HepG2 (cell line): Measurements from ENCODE around the gene C2orf81. TPM values are rescaled to one million over a fixed set of nuclear protein-coding genes. Genes with fewer than 3 reads are reported as not detected.

Experiments used
- JUN ChIP-seq: sonication (generic); formaldehyde crosslinking; IDR thresholded peaks from 2 replicates; pipeline ENCODE4 v1.4.0; 2020; ENCODE audit warnings: mild to moderate bottlenecking, missing genetic modification reagents
- NFIC ChIP-seq: IDR thresholded peaks from 2 replicates; pipeline ENCODE4 v1.6.1; 2012; ENCODE audit warnings: mild to moderate bottlenecking, low read length, inconsistent platforms
- NR3C1 ChIP-seq: sonication (generic); formaldehyde crosslinking; IDR thresholded peaks from 2 replicates; pipeline ENCODE4 v1.4.0; 2020; ENCODE audit warnings: missing genetic modification reagents
- ONECUT2 ChIP-seq: sonication (generic); formaldehyde crosslinking; IDR thresholded peaks from 2 replicates; pipeline ENCODE4 v1.4.0; 2020; ENCODE audit warnings: missing genetic modification reagents
- RAD21 ChIP-seq: fragments of 450-650 bp; formaldehyde crosslinking; IDR thresholded peaks from 2 replicates; pipeline ENCODE4 v1.5.0; 2020; ENCODE audit warnings: mild to moderate bottlenecking
- RFXANK ChIP-seq: IDR thresholded peaks from 2 replicates; pipeline ENCODE4 v1.6.1; 2016
- SETDB1 ChIP-seq: sonication (generic); formaldehyde crosslinking; IDR thresholded peaks from 2 replicates; pipeline ENCODE4 v1.5.1; 2020; ENCODE audit warnings: missing genetic modification reagents, mild to moderate bottlenecking, borderline replicate concordance
- SOX5 ChIP-seq: IDR thresholded peaks from 2 replicates; pipeline ENCODE4 v1.6.1; 2016; ENCODE audit warnings: borderline replicate concordance
- SP2 ChIP-seq: sonication (generic); formaldehyde crosslinking; IDR thresholded peaks from 2 replicates; pipeline ENCODE4 v1.5.1; 2020; ENCODE audit warnings: mild to moderate bottlenecking, missing genetic modification reagents
- ZNF251 ChIP-seq: sonication (generic); formaldehyde crosslinking; IDR thresholded peaks from 2 replicates; pipeline ENCODE4 v1.9.0; 2021; ENCODE audit warnings: mild to moderate bottlenecking, missing genetic modification reagents
- ZNF615 ChIP-seq: sonication (generic); formaldehyde crosslinking; IDR thresholded peaks from 2 replicates; pipeline ENCODE4 v1.5.0; 2020; ENCODE audit warnings: mild to moderate bottlenecking, missing genetic modification reagents, borderline replicate concordance
- ZNF776 ChIP-seq: sonication (generic); formaldehyde crosslinking; IDR thresholded peaks from 2 replicates; pipeline ENCODE4 v1.4.0; 2020; ENCODE audit warnings: mild to moderate bottlenecking, missing genetic modification reagents
- ZNF839 ChIP-seq: sonication (generic); formaldehyde crosslinking; IDR thresholded peaks from 2 replicates; pipeline ENCODE4 v1.4.0; 2020; ENCODE audit warnings: missing genetic modification reagents, mild to moderate bottlenecking, borderline replicate concordance
- polyA plus RNA-seq, 8 experiments: library from polyadenylated mRNA; depleted of rRNA in 3 of 8; stranded (reverse) in 7 of 8; unstranded in 1 of 8; fragments of >200 nt; fragmentation: Illumina TruSeq in 4 of 8; extraction: Trizol in 4 of 8; gene quantifications; 2 replicates each; pipeline versions ENCODE4 v1.2.1 to v1.2.3, GENCODE V29; 2011 to 2016; ENCODE audit warnings: low read depth in 4 of 8, missing spikeins in 1 of 8, mixed read lengths in 1 of 8; ENCODE audit not compliant: insufficient read depth in 1 of 8
- total RNA-seq, 5 experiments: library from RNA; depleted of rRNA; stranded (reverse); fragments of >200 nt; fragmentation: Illumina TruSeq; extraction: Trizol; gene quantifications; 2 replicates each; pipeline ENCODE4 v1.2.3, GENCODE V29; 2016; ENCODE audit warnings: low read depth in 1 of 5
- TF ChIP-seq, protein P1 (sequence below): sonication (generic); formaldehyde crosslinking; IDR thresholded peaks from 2 replicates; pipeline ENCODE4 v1.4.0; 2020; ENCODE audit warnings: missing genetic modification reagents
- TF ChIP-seq, protein P2 (sequence below): sonication (generic); formaldehyde crosslinking; IDR thresholded peaks from 2 replicates; pipeline ENCODE4 v1.5.1; 2020; ENCODE audit warnings: missing genetic modification reagents, mild to moderate bottlenecking, borderline replicate concordance
- TF ChIP-seq, protein P3 (sequence below): sonication (generic); formaldehyde crosslinking; IDR thresholded peaks from 2 replicates; pipeline ENCODE4 v1.4.0; 2020; ENCODE audit warnings: missing genetic modification reagents, mild to moderate bottlenecking, borderline replicate concordance
- TF ChIP-seq, protein P4 (sequence below): IDR thresholded peaks from 2 replicates; pipeline ENCODE4 v1.6.1; 2012; ENCODE audit warnings: low read depth, low read length, improper control_type of control experiment
- TF ChIP-seq, protein P5 (sequence below): sonication (generic); formaldehyde crosslinking; IDR thresholded peaks from 2 replicates; pipeline ENCODE4 v1.5.1; 2020; ENCODE audit warnings: mild to moderate bottlenecking, moderate library complexity, missing genetic modification reagents
- TF ChIP-seq, protein P6 (sequence below): sonication (generic); formaldehyde crosslinking; IDR thresholded peaks from 2 replicates; pipeline ENCODE4 v1.4.0; 2020; ENCODE audit warnings: mild to moderate bottlenecking, missing genetic modification reagents

Gene C2orf81
- total and polyA plus RNA-seq, 2 of the 13 experiments (the other 11 are each of a cell fraction or from before 2014, with no cell fraction given) = 0.15 to 0.17 TPM

DNA sequence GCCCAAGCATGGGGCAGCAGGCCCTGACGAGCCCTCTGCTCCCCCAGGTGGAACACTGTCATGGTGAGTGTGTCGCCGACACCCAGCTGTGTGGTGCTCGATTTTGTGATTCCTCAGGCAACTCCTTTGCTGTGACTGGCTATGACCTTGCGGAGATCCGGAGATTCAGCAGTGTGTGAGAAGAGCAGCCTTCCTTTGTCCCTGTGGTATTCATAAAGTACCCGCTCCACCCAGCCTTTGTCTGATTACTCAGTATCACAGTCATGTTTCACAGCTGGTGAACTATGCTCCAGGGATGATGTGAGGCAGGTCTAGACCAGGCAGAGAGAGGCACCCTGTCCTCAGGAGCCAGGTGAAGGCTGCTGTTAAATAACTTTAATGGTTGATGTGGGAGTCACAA is 4.1 kb upstream of the C2orf81 start (continued):
- TF ChIP-seq SETDB1 = no peak
- peak; percentile 52; the same call in 1 of the 2 replicates for TF ChIP-seq SOX5 (CRISPR knock-in tag)
- no peak for TF ChIP-seq NR3C1 (CRISPR knock-in tag)
- TF ChIP-seq NFIC = no peak; the same call in 1 of the 2 replicates
- no peak for TF ChIP-seq JUN (CRISPR knock-in tag)
- TF ChIP-seq, protein P1, sequence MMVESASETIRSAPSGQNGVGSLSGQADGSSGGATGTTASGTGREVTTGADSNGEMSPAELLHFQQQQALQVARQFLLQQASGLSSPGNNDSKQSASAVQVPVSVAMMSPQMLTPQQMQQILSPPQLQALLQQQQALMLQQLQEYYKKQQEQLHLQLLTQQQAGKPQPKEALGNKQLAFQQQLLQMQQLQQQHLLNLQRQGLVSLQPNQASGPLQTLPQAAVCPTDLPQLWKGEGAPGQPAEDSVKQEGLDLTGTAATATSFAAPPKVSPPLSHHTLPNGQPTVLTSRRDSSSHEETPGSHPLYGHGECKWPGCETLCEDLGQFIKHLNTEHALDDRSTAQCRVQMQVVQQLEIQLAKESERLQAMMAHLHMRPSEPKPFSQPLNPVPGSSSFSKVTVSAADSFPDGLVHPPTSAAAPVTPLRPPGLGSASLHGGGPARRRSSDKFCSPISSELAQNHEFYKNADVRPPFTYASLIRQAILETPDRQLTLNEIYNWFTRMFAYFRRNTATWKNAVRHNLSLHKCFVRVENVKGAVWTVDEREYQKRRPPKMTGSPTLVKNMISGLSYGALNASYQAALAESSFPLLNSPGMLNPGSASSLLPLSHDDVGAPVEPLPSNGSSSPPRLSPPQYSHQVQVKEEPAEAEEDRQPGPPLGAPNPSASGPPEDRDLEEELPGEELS (CRISPR knock-in tag) = no peak
- TF ChIP-seq, protein P2, sequence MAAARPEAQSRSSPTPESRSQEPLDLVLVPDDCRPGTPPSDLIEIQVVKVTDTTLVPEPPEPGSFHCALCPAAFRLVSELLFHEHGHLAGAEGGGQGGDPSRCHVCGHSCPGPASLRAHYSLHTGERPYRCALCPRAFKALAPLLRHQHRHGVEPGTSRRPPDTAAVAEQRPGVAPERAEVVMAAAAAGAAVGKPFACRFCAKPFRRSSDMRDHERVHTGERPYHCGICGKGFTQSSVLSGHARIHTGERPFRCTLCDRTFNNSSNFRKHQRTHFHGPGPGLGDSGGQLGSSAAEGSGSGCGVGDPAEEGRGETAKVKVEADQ = no peak
- TF ChIP-seq RFXANK (CRISPR knock-in tag) = no peak
- TF ChIP-seq, protein P3, sequence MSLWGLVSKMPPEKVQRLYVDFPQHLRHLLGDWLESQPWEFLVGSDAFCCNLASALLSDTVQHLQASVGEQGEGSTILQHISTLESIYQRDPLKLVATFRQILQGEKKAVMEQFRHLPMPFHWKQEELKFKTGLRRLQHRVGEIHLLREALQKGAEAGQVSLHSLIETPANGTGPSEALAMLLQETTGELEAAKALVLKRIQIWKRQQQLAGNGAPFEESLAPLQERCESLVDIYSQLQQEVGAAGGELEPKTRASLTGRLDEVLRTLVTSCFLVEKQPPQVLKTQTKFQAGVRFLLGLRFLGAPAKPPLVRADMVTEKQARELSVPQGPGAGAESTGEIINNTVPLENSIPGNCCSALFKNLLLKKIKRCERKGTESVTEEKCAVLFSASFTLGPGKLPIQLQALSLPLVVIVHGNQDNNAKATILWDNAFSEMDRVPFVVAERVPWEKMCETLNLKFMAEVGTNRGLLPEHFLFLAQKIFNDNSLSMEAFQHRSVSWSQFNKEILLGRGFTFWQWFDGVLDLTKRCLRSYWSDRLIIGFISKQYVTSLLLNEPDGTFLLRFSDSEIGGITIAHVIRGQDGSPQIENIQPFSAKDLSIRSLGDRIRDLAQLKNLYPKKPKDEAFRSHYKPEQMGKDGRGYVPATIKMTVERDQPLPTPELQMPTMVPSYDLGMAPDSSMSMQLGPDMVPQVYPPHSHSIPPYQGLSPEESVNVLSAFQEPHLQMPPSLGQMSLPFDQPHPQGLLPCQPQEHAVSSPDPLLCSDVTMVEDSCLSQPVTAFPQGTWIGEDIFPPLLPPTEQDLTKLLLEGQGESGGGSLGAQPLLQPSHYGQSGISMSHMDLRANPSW (CRISPR knock-in tag) = no peak
- no peak for TF ChIP-seq SP2 (CRISPR knock-in tag)
- TF ChIP-seq ONECUT2 (CRISPR knock-in tag) = no peak
- TF ChIP-seq, protein P4, sequence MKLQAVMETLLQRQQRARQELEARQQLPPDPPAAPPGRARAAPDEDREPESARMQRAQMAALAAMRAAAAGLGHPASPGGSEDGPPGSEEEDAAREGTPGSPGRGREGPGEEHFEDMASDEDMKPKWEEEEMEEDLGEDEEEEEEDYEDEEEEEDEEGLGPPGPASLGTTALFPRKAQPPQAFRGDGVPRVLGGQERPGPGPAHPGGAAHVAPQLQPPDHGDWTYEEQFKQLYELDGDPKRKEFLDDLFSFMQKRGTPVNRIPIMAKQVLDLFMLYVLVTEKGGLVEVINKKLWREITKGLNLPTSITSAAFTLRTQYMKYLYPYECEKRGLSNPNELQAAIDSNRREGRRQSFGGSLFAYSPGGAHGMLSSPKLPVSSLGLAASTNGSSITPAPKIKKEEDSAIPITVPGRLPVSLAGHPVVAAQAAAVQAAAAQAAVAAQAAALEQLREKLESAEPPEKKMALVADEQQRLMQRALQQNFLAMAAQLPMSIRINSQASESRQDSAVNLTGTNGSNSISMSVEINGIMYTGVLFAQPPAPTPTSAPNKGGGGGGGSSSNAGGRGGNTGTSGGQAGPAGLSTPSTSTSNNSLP = peak; percentile 64
- TF ChIP-seq, protein P5, sequence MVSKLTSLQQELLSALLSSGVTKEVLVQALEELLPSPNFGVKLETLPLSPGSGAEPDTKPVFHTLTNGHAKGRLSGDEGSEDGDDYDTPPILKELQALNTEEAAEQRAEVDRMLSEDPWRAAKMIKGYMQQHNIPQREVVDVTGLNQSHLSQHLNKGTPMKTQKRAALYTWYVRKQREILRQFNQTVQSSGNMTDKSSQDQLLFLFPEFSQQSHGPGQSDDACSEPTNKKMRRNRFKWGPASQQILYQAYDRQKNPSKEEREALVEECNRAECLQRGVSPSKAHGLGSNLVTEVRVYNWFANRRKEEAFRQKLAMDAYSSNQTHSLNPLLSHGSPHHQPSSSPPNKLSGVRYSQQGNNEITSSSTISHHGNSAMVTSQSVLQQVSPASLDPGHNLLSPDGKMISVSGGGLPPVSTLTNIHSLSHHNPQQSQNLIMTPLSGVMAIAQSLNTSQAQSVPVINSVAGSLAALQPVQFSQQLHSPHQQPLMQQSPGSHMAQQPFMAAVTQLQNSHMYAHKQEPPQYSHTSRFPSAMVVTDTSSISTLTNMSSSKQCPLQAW = peak; percentile 14; the same call in 1 of the 2 replicates
- no peak for TF ChIP-seq ZNF839
- TF ChIP-seq ZNF251 (CRISPR knock-in tag) = no peak
- TF ChIP-seq ZNF615 (CRISPR knock-in tag) = no peak
- TF ChIP-seq RAD21 (CRISPR knock-in tag) = no peak
- no peak for TF ChIP-seq ZNF776 (CRISPR knock-in tag)
- TF ChIP-seq, protein P6, sequence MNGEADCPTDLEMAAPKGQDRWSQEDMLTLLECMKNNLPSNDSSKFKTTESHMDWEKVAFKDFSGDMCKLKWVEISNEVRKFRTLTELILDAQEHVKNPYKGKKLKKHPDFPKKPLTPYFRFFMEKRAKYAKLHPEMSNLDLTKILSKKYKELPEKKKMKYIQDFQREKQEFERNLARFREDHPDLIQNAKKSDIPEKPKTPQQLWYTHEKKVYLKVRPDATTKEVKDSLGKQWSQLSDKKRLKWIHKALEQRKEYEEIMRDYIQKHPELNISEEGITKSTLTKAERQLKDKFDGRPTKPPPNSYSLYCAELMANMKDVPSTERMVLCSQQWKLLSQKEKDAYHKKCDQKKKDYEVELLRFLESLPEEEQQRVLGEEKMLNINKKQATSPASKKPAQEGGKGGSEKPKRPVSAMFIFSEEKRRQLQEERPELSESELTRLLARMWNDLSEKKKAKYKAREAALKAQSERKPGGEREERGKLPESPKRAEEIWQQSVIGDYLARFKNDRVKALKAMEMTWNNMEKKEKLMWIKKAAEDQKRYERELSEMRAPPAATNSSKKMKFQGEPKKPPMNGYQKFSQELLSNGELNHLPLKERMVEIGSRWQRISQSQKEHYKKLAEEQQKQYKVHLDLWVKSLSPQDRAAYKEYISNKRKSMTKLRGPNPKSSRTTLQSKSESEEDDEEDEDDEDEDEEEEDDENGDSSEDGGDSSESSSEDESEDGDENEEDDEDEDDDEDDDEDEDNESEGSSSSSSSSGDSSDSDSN = no peak
